Measurements from ENCODE around the gene OR4E2. TPM values are rescaled to one million over a fixed set of nuclear protein-coding genes. Genes with fewer than 3 reads are reported as not detected.

The OR4E2 gene
- total and polyA plus RNA-seq, 2 experiments from 2014 or later = not detected

GRCh38 chr14:21647380-21647779, 6.3 kb upstream of the OR4E2 start:
- no peak for ATAC-seq
- Histone ChIP-seq H3K36me3 (ENCODE audit: insufficient read depth) (no peaks in the 10 kb centered on the region), H3K4me3 (no peak overlapping the region), H4K20me1 (replicated peaks; ENCODE audit: insufficient read depth) (no peaks in the 10 kb centered on the region), H3F3A (replicated peaks; ENCODE audit: low read depth) (no peaks in the 10 kb centered on the region), H3K4me2 (no peak overlapping the region), H3K27ac (ENCODE audit: low read depth) (no peak overlapping the region), H2AFZ (no peak overlapping the region; the same call in 1 of the 2 replicates), H3K9me2 (ENCODE audit: insufficient read depth) (peaks cover 9% of the 10 kb centered on the region), H3K4me1 (ENCODE audit: insufficient read depth) (peaks cover 14% of the 10 kb centered on the region), H3K79me2 (replicated peaks; ENCODE audit: insufficient read depth) (no peaks in the 10 kb centered on the region), H3K27me3 (ENCODE audit: insufficient read depth) (no peaks in the 10 kb centered on the region)
- Mint-ChIP-seq H3K9me3 (no peaks in the 10 kb centered on the region), H3K36me3 (ENCODE audit: low read depth) (no peaks in the 10 kb centered on the region), H3K4me1 (peaks cover 19% of the 10 kb centered on the region), H3K4me3 (no peak overlapping the region), H3K27ac (no peak overlapping the region), H3K27me3 (ENCODE audit: insufficient read depth, low read depth, poor library complexity) (no peaks in the 10 kb centered on the region)
- TF ChIP-seq STAT1 (IDR thresholded peaks at IDR 0.05; ENCODE audit: unreplicated experiment) = no peak
- no peak for TF ChIP-seq ZNF462 (CRISPR knock-in tag; IDR thresholded peaks at IDR 0.05)
- no peak for DNase-seq (ENCODE audit: low spot score)

- H3K27me3 ChIP-seq (ENCODE audit: insufficient read depth) = no peaks in the 10 kb centered on the region
- peaks cover 8% of the 10 kb centered on the region for H3K4me1 Mint-ChIP-seq
- H3K36me3 ChIP-seq (ENCODE audit: insufficient read depth) = no peaks in the 10 kb centered on the region
- 0 out of 2 replicates have a peak, but pooled peaks cover 5% of the 10 kb centered on the region for H3K4me1 ChIP-seq (ENCODE audit: insufficient read depth)
- peak overlapping the region; percentile 91 for H2AFZ ChIP-seq
- no peak overlapping the region for H3K27ac ChIP-seq (ENCODE audit: low read depth)
- H3K27me3 Mint-ChIP-seq (ENCODE audit: insufficient read depth, low read depth, poor library complexity) = no peaks in the 10 kb centered on the region
- H3K9me3 Mint-ChIP-seq = no peaks in the 10 kb centered on the region
- no peak overlapping the region for H3K4me3 ChIP-seq
- H3K27ac Mint-ChIP-seq = peak overlapping the region; percentile 27; the same call in 1 of the 2 replicates
- H3K4me3 Mint-ChIP-seq = no peak overlapping the region
- H3K79me2 ChIP-seq (replicated peaks; ENCODE audit: insufficient read depth) = no peaks in the 10 kb centered on the region
- no peaks in the 10 kb centered on the region for H3K36me3 Mint-ChIP-seq (ENCODE audit: low read depth)
- H3K4me2 ChIP-seq = no peak overlapping the region
- peak; percentile 30 for DNase-seq (ENCODE audit: low spot score)
- no peaks in the 10 kb centered on the region for H4K20me1 ChIP-seq (replicated peaks; ENCODE audit: insufficient read depth)
- no peaks in the 10 kb centered on the region for H3F3A ChIP-seq (replicated peaks; ENCODE audit: low read depth)
- H3K9me2 ChIP-seq (ENCODE audit: insufficient read depth) = peaks cover 10% of the 10 kb centered on the region
- peak; percentile 55 for ATAC-seq
- TF ChIP-seq EZH2 (IDR thresholded peaks at IDR 0.05; ENCODE audit: low read depth, unreplicated experiment) (no peak), ZNF331 (CRISPR knock-in tag; IDR thresholded peaks at IDR 0.05; ENCODE audit: low read depth) (no peak), EZH2phosphoT487 (IDR thresholded peaks at IDR 0.05; ENCODE audit: unreplicated experiment) (no peak), CTCF (conservative IDR thresholded peaks at IDR 0.05; ENCODE audit: low read depth in 2 of 2) (no peak), REST (IDR thresholded peaks at IDR 0.05; ENCODE audit: unreplicated experiment) (no peak), POLR2AphosphoS5 (IDR thresholded peaks at IDR 0.05; ENCODE audit: low read depth) (no peak)
- TF ChIP-seq, protein P1, sequence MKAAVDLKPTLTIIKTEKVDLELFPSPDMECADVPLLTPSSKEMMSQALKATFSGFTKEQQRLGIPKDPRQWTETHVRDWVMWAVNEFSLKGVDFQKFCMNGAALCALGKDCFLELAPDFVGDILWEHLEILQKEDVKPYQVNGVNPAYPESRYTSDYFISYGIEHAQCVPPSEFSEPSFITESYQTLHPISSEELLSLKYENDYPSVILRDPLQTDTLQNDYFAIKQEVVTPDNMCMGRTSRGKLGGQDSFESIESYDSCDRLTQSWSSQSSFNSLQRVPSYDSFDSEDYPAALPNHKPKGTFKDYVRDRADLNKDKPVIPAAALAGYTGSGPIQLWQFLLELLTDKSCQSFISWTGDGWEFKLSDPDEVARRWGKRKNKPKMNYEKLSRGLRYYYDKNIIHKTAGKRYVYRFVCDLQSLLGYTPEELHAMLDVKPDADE (IDR thresholded peaks at IDR 0.05) = no peak
Measured at GRCh38 chr14:21652209-21652808, 1.3 kb upstream of the OR4E2 start.

All from GM23338 (cell line).